AG09319 (cell line): ENCODE measurements around the gene USPL1.

Experiments used
- DNase-seq: peaks from one replicate; pipeline ENCODE4 v3.0.0-alpha.2; 2010; ENCODE audit warnings: low read depth; ENCODE audit errors: extremely low read depth
- TF ChIP-seq, protein P1 (sequence below): IDR thresholded peaks from 2 replicates; pipeline ENCODE4 v1.5.1; 2011; ENCODE audit warnings: low read depth, mild to moderate bottlenecking, inconsistent platforms, low read length, moderate library complexity

Gene USPL1

DNA sequence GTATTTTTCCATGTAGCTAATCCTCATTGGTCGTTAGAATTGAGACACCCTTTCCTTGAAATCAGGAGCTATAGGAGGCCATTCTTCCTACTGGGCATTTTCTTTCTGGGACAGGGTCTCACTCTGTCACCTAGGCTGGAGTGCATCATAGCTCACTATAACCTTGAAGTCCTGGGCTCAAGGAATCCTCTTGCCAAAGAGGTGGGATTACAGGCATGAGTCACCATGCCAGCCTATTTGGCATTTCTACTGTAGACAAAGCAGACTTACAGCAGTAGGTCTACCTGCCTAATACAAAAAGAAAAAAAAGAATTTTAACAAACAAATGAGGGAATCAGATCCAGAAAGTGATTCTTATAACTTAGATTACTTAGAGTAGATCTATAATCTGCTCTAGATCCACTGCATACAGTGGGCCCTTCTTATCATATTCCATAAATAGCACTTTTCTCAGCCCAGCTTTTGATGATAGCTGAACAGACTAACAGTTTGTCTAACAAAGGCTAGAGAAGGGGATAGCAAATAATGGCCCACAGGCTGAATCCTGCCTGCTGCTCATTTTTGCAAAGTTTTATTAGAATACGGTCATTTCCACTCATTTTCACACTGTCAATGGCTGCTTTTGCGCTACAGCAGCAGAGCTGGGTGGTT is 36.7 kb upstream of the USPL1 start:
- DNase-seq, result no peak
- TF ChIP-seq, protein P1, sequence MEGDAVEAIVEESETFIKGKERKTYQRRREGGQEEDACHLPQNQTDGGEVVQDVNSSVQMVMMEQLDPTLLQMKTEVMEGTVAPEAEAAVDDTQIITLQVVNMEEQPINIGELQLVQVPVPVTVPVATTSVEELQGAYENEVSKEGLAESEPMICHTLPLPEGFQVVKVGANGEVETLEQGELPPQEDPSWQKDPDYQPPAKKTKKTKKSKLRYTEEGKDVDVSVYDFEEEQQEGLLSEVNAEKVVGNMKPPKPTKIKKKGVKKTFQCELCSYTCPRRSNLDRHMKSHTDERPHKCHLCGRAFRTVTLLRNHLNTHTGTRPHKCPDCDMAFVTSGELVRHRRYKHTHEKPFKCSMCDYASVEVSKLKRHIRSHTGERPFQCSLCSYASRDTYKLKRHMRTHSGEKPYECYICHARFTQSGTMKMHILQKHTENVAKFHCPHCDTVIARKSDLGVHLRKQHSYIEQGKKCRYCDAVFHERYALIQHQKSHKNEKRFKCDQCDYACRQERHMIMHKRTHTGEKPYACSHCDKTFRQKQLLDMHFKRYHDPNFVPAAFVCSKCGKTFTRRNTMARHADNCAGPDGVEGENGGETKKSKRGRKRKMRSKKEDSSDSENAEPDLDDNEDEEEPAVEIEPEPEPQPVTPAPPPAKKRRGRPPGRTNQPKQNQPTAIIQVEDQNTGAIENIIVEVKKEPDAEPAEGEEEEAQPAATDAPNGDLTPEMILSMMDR, result no peak

DNA sequence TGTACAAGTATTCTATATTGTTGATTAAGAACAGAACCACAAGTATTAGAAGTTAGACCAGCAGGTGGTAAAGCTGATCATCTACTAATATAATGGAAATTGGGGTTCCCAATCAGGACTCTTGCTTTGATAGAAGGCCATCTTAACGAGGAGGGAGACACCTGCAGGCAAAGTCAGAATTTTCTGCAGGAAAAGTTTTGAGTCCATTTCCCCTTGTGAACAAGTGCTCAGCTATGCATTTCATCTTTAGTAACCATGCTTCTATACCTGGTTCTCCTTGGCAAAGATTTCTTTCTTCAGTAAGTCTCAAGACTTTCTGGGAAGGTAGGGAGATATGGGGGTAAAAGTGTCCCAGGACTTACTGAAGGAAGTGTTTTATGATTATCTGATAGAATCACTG is 36.1 kb upstream of the USPL1 start:
- TF ChIP-seq, protein P1, result peak; percentile 22
- no peak for DNase-seq

DNA sequence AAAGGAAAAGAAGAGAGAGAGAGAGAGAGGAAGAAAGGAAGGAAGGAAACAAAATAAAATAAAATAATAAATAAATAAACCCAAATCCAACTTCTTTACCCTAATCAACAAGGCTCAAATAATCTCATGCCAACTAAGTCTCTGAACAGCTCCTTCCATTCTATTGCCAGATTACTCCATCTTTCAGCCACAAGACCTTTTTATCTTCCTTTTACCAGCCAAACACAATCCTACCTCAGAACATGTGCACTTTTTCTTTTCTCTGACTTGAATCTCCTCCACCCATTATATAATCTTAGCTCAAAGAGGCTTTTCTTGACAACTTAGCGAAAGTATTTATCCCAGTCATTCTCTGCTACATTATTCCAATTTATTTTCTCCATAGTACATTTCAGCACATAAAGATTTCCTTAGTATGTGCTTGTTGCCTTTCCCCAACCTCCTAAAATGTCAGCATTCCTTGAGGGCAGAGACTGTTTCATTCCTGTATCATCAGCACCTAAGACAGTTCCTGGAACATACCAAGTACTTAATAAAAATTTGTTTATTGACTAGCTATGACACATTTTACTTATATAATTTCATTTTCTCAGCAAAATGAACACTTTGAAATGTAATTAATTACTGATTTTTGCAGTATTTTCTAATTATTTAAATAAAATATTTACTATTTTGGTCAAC is 33.5 kb upstream of the USPL1 start:
- no peak for DNase-seq
- TF ChIP-seq, protein P1, result no peak

DNA sequence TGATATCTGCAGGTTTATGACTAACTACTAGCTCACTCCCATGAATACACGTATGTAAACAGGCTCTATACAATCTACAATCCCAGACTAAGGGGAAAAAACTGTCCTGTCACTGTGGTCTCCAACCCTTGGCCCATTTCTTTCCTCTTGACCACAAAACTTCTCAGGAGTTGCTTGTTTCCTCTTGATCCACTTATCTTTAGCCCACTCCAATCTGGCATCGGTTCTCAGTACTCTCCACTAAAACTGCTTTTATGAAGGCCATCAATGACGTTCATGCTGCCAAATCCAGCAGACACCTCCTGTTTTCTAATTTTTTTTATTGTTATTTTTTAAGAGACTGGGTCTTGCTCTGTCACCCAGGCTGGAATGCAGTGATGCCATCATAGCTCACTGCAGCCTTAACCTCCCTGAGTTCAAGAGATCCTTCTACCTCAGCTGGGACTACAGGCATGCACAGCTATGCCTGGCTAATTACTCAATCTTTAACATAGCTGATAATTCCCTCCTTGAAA is 31.9 kb upstream of the USPL1 start:
- TF ChIP-seq, protein P1, result no peak
- no peak for DNase-seq

DNA sequence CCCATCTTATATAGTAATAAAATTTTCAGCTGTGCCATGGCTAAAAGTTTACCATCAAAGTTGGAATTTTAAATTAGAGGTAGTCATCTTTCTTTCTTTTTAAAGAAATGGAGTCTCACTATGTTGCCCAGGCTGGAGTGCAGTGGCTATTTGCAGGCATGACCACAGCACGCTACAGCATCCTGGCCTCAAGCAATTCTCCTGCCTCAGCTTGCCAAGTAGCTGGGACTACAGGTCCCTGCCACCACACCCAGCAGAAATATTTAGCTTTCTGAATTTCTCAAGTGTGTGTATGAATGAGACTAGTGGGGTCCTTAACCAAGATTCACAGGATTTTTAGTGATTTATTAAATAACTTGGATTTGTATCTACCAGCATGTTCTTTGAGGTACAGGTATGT is 30.5 kb upstream of the USPL1 start:
- TF ChIP-seq, protein P1, result no peak
- DNase-seq, result no peak

DNA sequence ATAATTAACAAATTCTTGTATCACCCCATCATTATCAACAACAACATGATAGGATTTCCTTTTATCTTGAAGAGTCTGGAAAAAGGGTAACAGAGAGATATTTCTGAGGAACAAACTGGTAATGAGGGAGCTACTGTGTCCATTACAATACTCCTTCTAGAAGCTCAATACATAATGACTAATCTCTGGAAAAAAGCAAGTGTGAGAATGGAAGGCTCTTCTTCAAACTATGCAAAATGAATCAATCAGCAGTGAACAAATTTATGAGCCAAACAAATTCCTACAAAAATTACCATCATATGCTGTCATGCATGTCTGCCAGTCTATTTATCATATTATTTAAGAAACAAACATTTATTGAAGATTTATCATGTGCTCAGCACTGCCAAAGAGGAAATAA is 30.0 kb upstream of the USPL1 start:
- TF ChIP-seq, protein P1, result no peak
- DNase-seq, result no peak

DNA sequence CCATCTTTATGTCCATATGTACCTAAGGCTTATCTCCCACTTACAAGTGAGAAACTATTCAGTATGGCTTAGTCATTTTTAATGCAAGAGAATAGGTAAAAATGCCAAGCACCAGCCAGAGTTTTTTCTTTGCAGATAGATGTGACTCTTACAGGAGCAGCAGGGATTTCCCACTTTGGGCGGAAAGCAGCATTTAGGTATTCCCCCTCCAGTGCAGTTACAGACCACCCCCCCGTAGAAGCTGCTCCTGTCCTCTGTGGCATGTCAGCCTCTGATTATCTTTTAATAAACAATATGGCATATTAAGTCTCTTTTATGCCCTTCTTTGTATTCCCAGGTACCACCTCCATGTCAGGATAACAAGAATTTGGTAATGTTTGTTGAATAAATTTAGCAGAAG is 24.7 kb upstream of the USPL1 start:
- no peak for DNase-seq
- TF ChIP-seq, protein P1, result no peak
